Astrocyte (in vitro differentiated cells and primary cell): ENCODE results near the gene SNAI3.

Experiments used
- EZH2 ChIP-seq: IDR thresholded peaks from 2 replicates; pipeline ENCODE4 v1.6.1; 2012; ENCODE audit warnings: mild to moderate bottlenecking, low read length, inconsistent platforms; ENCODE audit not compliant: insufficient read depth
- TF ChIP-seq, protein P1 (sequence below): IDR thresholded peaks from 2 replicates; pipeline ENCODE4 v1.5.1; 2011; ENCODE audit warnings: low read depth, mild to moderate bottlenecking, inconsistent platforms, low read length, moderate library complexity; ENCODE audit not compliant: insufficient read depth

DNA sequence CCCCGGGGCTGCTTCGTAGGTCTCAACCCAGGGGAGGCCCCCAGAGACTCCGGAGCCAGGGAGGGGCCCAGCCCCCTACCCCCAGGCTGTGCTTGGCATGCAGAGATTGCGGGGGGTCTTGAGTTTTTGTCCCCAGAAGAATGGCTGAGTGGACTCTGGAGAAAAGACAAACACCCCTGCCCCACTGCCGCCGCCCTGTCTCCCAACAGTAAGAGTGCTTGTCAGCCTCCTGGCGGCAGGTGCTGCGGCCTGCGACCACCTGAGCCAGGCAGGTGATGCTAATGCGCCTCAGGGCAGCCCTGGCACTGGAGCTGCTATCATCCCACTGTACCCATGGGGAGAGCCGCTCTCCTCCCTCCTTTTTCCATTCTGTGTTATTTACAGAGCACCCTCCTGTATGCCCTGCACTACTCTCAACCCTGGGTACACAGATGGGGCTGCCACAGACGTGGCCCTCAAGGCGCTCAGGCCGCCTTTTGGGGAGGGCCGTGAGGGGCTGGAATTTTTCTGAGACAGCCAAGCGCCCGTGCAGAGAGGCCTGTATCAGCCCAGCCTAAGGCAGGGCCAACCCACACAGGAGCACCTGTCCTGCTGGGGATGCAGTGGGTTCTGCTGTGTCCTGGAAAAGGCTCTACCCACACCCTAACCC, 50.5 kb downstream of the SNAI3 start:
- TF ChIP-seq, protein P1, sequence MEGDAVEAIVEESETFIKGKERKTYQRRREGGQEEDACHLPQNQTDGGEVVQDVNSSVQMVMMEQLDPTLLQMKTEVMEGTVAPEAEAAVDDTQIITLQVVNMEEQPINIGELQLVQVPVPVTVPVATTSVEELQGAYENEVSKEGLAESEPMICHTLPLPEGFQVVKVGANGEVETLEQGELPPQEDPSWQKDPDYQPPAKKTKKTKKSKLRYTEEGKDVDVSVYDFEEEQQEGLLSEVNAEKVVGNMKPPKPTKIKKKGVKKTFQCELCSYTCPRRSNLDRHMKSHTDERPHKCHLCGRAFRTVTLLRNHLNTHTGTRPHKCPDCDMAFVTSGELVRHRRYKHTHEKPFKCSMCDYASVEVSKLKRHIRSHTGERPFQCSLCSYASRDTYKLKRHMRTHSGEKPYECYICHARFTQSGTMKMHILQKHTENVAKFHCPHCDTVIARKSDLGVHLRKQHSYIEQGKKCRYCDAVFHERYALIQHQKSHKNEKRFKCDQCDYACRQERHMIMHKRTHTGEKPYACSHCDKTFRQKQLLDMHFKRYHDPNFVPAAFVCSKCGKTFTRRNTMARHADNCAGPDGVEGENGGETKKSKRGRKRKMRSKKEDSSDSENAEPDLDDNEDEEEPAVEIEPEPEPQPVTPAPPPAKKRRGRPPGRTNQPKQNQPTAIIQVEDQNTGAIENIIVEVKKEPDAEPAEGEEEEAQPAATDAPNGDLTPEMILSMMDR: no peak
- TF ChIP-seq EZH2: no peak
